ENCODE data around the gene TGM5.
"Not testable (repeated sequence)": the region's sequence is repeated elsewhere in the genome, so short reads cannot be mapped to it uniquely, and the experiment has no call there.

The TGM5 gene

DNA sequence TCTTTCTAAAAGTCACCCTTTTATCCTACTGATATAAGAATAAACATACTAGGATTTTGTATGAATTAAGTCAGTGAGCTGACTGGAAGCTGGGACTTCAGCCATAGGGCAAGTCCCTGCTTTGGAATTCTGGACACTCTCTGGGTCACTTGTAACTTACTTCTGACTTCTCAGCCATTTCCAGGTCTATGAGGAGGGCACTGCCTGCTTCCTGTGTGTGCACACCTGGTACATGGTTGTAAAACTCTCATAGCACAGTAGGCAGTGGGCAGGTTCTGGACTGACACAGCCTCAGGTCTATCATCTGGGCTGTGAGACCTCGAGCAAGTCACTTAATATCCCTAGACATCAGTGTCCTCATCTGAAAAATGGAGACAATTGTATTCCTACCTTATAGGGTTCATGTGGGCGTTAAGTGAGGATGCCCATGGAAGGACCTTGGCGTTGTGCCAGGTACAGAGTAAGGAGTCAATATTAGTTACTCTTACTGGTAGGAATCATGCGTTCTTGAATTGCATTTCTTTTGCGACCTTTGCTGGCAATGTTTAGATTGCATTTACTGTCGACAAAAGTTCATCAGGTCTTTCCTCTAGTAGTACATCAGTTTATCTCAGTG, 27.5 kb upstream of the TGM5 start:
- H3K4me3 ChIP-seq (ENCODE audit: low read length), result no peak overlapping the region
- DNase-seq (ENCODE audit: low read depth), result no peak
- TF ChIP-seq, protein P1, sequence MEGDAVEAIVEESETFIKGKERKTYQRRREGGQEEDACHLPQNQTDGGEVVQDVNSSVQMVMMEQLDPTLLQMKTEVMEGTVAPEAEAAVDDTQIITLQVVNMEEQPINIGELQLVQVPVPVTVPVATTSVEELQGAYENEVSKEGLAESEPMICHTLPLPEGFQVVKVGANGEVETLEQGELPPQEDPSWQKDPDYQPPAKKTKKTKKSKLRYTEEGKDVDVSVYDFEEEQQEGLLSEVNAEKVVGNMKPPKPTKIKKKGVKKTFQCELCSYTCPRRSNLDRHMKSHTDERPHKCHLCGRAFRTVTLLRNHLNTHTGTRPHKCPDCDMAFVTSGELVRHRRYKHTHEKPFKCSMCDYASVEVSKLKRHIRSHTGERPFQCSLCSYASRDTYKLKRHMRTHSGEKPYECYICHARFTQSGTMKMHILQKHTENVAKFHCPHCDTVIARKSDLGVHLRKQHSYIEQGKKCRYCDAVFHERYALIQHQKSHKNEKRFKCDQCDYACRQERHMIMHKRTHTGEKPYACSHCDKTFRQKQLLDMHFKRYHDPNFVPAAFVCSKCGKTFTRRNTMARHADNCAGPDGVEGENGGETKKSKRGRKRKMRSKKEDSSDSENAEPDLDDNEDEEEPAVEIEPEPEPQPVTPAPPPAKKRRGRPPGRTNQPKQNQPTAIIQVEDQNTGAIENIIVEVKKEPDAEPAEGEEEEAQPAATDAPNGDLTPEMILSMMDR (conservative IDR thresholded peaks at IDR 0.05; ENCODE audit: low read length), result no peak

DNA sequence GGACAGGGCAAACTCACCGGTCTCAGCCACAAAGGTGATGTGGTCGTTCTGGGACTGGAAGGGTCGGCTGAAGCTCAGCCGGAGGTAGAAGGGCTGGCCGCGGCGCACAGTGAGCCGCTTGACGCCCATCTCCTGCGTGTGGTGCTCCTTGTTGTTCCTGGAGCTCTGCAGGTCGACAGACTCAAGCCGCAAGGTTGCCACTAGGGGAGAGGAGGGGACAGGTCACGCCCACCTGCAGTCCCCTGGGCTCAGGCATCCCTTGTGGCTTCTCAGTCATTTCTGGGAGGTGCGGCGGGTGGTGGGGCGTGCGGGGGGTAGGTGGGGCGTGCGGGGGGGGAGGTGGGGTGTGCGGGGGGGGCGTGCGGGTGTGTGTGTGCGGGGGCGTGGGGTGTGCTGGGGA, 26.7 kb upstream of the TGM5 start:
- DNase-seq (ENCODE audit: low read depth), result no peak
- TF ChIP-seq, protein P1 (conservative IDR thresholded peaks at IDR 0.05; ENCODE audit: low read length), result no peak
- no peak overlapping the region for H3K4me3 ChIP-seq (ENCODE audit: low read length)

DNA sequence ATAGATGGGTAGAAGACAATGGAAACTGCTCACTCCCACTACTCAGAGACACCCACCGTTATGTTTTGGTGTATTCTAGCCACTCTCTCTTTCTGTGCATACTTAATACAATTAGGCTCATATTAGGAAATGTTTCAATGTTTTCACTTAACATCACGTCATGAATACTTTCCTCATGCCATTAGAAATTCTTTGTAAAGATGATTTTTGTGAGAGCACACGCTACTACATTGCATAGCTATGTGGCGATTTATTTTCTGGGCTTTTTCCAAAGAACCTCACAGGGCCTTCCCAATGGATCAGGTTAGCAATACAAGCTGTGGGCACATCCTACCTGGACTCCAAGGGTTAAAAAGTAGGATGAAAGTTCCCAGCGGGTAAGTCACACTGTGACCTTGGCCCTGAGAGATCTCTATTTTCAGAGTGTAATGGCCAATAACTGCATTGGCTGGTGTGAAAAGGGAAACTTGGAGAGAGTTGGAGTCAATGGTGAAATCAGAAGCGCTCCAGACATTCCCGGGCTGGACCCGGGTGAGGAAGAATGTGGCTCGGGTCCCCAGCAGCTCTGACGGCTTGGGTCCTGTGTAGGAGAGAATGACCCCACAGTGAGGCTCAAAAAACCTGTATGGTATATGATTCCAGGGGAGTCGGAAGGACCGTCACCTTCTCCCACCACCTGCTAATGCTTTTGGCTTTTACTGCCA, 25.8 kb upstream of the TGM5 start:
- TF ChIP-seq, protein P1 (conservative IDR thresholded peaks at IDR 0.05; ENCODE audit: low read length), result no peak
- no peak overlapping the region for H3K4me3 ChIP-seq (ENCODE audit: low read length)
- DNase-seq (ENCODE audit: low read depth), result peak; percentile 71

DNA sequence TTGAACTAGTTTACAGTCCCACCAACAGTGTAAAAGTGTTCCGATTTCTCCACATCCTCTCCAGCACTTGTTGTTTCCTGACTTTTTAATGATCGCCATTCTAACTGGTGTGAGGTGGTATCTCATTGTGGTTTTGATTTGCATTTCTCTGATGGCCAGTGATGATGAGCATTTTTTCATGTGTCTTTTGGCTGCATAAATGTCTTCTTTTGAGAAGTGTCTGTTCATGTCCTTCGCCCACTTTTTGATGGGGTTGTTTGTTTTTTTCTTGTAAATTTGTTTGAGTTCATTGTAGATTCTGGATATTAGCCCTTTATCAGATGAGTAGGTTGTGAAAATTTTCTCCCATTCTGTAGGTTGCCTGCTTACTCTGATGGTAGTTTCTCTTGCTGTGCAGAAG, 22.9 kb upstream of the TGM5 start:
- DNase-seq (ENCODE audit: low read depth); H3K4me3 ChIP-seq (ENCODE audit: low read length): not testable (repeated sequence)

- TF ChIP-seq, protein P1 (conservative IDR thresholded peaks at IDR 0.05; ENCODE audit: low read length), result no peak
- DNase-seq (ENCODE audit: low read depth), result no peak
- H3K4me3 ChIP-seq (ENCODE audit: low read length), result no peak overlapping the region
Observed at GRCh38 chr15:43287254-43287653, 20.5 kb upstream of the TGM5 start.

GRCh38 chr15:43286074-43286473, 19.3 kb upstream of the TGM5 start:
- no peak for DNase-seq (ENCODE audit: low read depth)
- TF ChIP-seq, protein P1 (conservative IDR thresholded peaks at IDR 0.05; ENCODE audit: low read length), result no peak
- no peak overlapping the region for H3K4me3 ChIP-seq (ENCODE audit: low read length)

GRCh38 chr15:43285609-43286037, 18.9 kb upstream of the TGM5 start:
- no peak overlapping the region for H3K4me3 ChIP-seq (ENCODE audit: low read length)
- TF ChIP-seq, protein P1 (conservative IDR thresholded peaks at IDR 0.05; ENCODE audit: low read length), result peak; percentile 93
- peak; percentile 58 for DNase-seq (ENCODE audit: low read depth)

Data from AG10803 (cell line).